Panc1 (cell line): ENCODE results near the gene CLK3. TPM values are rescaled to one million over a fixed set of nuclear protein-coding genes. Genes with fewer than 3 reads are reported as not detected.

Experiments used
- ATAC-seq: fragments of 200-7000 bp; cut with Tn5 transposase; 2 replicates; pipeline ENCODE4 v1.9.1; 2020; ENCODE audit warnings: mild to moderate bottlenecking, moderate library complexity
- BruUV-seq: library from RNA; stranded (reverse); fragments of 400-500 nt; replicated peaks from 2 replicates; lab custom pipeline; 2021; lab: Mats Ljungman, UMichigan
- CTCF ChIA-PET: fragments of 300-600 bp; sonication (Branson Sonifier 250); formaldehyde crosslinking; loops from one replicate; lab custom pipeline; 2022; ENCODE audit warnings: antibody characterized with exemption; lab: Charles Lee
- POLR2A ChIA-PET: fragments of 300-600 bp; sonication (Branson Sonifier 250); formaldehyde crosslinking; loops from one replicate; lab custom pipeline; 2022; ENCODE audit warnings: antibody characterized with exemption; lab: Charles Lee
- DNase-seq: peaks from one replicate; pipeline ENCODE4 v3.0.0-alpha.2; 2010; ENCODE audit warnings: low read depth, low spot score
- H3K27ac ChIP-seq: 2 replicates; pipeline ENCODE4 v1.5.1; 2011; ENCODE audit warnings: mild to moderate bottlenecking, low read length, inconsistent platforms
- H3K27me3 ChIP-seq: fragments of 200-500 bp; sonication (Bioruptor generic); 2 replicates; pipeline ENCODE4 v1.6.0; 2014; ENCODE audit warnings: low read length, inconsistent platforms; ENCODE audit not compliant: control insufficient read depth, insufficient read depth
- H3K36me3 ChIP-seq: fragments of 200-500 bp; sonication (Bioruptor generic); 2 replicates; pipeline ENCODE4 v1.5.1; 2014; ENCODE audit warnings: inconsistent platforms, mild to moderate bottlenecking, low read length, moderate library complexity; ENCODE audit not compliant: control insufficient read depth, insufficient read depth
- H3K4me1 ChIP-seq: 2 replicates; pipeline ENCODE4 v1.5.1; 2011; ENCODE audit warnings: inconsistent platforms, mild to moderate bottlenecking, low read length, moderate library complexity; ENCODE audit not compliant: control insufficient read depth, insufficient read depth
- H3K4me3 ChIP-seq, 2 experiments: 2 replicates each; pipeline ENCODE4 v1.5.1; 2011 to 2012; ENCODE audit warnings: low read depth in 2 of 2, low read length in 2 of 2, mild to moderate bottlenecking in 2 of 2, inconsistent platforms in 1 of 2, moderate library complexity in 1 of 2
- H3K9me3 ChIP-seq: fragments of 200-500 bp; sonication (Bioruptor generic); 2 replicates; pipeline ENCODE4 v1.5.1; 2014; ENCODE audit warnings: low read depth, mild to moderate bottlenecking, inconsistent platforms, low read length, moderate library complexity; ENCODE audit not compliant: control insufficient read depth, insufficient read depth
- CTCF ChIP-seq: fragments of 450-650 bp; IDR thresholded peaks from 2 replicates; pipeline ENCODE4 v1.5.1; 2017; ENCODE audit warnings: mild to moderate bottlenecking
- POLR2AphosphoS5 ChIP-seq: IDR thresholded peaks from 2 replicates; pipeline ENCODE4 v1.6.1; 2012; ENCODE audit warnings: mild to moderate bottlenecking, low read depth, low read length, moderate library complexity
- SIN3A ChIP-seq: IDR thresholded peaks from 2 replicates; pipeline ENCODE4 v1.6.1; 2012; ENCODE audit warnings: low read depth, mild to moderate bottlenecking, low read length, moderate library complexity, borderline replicate concordance; ENCODE audit not compliant: insufficient read depth
- TCF7L2 ChIP-seq: IDR thresholded peaks from 2 replicates; pipeline ENCODE4 v1.6.1; 2011; ENCODE audit warnings: mild to moderate bottlenecking, low read depth, low read length, inconsistent platforms
- in situ Hi-C: cut with HindIII; loops from 2 replicates; pipeline ENCODE4 v1.10.0; 2016; ENCODE audit warnings: low sequenced_read_pairs, low pct_unique_long_range_greater_than_20kb
- intact Hi-C: fragments of 100-400 bp; cut with micrococcal nuclease; formaldehyde crosslinking; loops from one replicate; pipeline ENCODE4 v1.10.0; 2022; ENCODE audit not compliant: unreplicated experiment
- total RNA-seq: library from RNA; stranded (reverse); gene quantifications from one replicate; pipeline ENCODE4 v1.2.1, GENCODE V29; 2021; ENCODE audit not compliant: unreplicated experiment
- TF ChIP-seq, protein P1 (sequence below), 2 experiments: IDR thresholded peaks; 2 replicates each; pipeline ENCODE4 v1.6.1; 2011 to 2012; ENCODE audit warnings: low read depth in 2 of 2, control low read depth in 1 of 2, low read length in 1 of 2, mild to moderate bottlenecking in 1 of 2, moderate library complexity in 1 of 2; ENCODE audit not compliant: insufficient read depth in 1 of 2

CLK3 gene
- total RNA-seq, 1 experiment from 2014 or later: 69.8 TPM

- in situ Hi-C loops: loop anchor here (25.0 kb wide), 1 partner anchor 116 kb away; no protein-coding TSS in a partner anchor
- Histone ChIP-seq H3K27ac (no peak overlapping the region), H3K4me3 (no peak overlapping the region), H3K9me3 (no peaks in the 10 kb centered on the region), H3K36me3 (no peaks in the 10 kb centered on the region), H3K27me3 (no peaks in the 10 kb centered on the region), H3K4me1 (no peaks in the 10 kb centered on the region; the same call in 1 of the 2 replicates)
- no peak for TF ChIP-seq POLR2AphosphoS5
- TF ChIP-seq CTCF: no peak
- intact Hi-C loops: no loop called here
- BruUV-seq: no TSS peak
- POLR2A ChIA-PET: no interaction called here
- ATAC-seq: no peak
- no peak for DNase-seq
- CTCF ChIA-PET: interaction anchor here (0.6 kb wide), 1 partner anchor 114 kb away, joined by 3 read pairs; no protein-coding TSS in a partner anchor
Measured at GRCh38 chr15:74646480-74646879, 30.8 kb downstream of the CLK3 start.

DNA sequence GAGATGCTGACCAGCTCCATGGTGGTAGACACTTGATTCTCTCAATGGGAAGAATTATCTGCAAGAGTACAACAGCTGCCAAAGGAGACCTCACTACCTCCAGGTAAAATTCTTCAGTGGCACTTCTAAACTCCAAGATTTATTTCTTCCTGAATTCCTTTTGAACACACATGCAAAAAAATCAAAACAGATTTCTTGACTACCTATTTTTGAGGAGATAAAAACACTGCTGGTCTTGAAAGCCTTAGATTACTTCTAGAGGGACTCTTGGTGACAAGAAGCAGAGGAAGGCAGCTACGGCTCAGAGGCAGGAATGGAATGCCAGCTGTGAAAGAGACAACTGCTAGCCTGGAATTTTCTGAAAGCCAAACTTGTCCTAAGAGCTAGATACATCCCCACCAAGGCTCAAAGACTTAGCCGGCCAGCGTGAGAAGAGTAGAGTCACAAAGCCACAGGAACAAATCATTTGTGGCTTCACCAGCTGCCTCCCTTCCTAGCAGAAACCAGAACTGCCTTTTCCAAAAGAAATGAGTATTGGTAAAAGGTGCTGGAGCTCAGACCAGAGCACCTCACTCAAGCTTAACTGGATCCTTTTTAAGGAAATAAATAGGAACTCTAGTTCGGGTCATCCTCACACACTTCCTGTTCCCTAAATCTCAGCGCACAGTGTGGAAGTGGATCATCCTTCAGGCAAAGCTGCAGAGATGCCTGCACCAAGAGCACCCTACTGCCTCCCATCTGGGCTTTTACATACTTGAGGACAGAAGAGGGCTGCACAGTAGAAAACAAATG, 32.6 kb downstream of the CLK3 start:
- Histone ChIP-seq H3K27ac (no peak overlapping the region), H3K4me3 (no peak overlapping the region), H3K4me1 (no peaks in the 10 kb centered on the region; the same call in 1 of the 2 replicates), H3K36me3 (no peaks in the 10 kb centered on the region), H3K27me3 (no peaks in the 10 kb centered on the region), H3K9me3 (no peaks in the 10 kb centered on the region)
- POLR2A ChIA-PET: no interaction called here
- ATAC-seq (no peak), DNase-seq (no peak)
- intact Hi-C loops (no loop called here), in situ Hi-C loops (loop anchor here (25.0 kb wide), 1 partner anchor 114 kb away; no protein-coding TSS in a partner anchor)
- BruUV-seq: no TSS peak
- CTCF ChIA-PET: no interaction called here
- no peak for TF ChIP-seq TCF7L2
- TF ChIP-seq, protein P1, sequence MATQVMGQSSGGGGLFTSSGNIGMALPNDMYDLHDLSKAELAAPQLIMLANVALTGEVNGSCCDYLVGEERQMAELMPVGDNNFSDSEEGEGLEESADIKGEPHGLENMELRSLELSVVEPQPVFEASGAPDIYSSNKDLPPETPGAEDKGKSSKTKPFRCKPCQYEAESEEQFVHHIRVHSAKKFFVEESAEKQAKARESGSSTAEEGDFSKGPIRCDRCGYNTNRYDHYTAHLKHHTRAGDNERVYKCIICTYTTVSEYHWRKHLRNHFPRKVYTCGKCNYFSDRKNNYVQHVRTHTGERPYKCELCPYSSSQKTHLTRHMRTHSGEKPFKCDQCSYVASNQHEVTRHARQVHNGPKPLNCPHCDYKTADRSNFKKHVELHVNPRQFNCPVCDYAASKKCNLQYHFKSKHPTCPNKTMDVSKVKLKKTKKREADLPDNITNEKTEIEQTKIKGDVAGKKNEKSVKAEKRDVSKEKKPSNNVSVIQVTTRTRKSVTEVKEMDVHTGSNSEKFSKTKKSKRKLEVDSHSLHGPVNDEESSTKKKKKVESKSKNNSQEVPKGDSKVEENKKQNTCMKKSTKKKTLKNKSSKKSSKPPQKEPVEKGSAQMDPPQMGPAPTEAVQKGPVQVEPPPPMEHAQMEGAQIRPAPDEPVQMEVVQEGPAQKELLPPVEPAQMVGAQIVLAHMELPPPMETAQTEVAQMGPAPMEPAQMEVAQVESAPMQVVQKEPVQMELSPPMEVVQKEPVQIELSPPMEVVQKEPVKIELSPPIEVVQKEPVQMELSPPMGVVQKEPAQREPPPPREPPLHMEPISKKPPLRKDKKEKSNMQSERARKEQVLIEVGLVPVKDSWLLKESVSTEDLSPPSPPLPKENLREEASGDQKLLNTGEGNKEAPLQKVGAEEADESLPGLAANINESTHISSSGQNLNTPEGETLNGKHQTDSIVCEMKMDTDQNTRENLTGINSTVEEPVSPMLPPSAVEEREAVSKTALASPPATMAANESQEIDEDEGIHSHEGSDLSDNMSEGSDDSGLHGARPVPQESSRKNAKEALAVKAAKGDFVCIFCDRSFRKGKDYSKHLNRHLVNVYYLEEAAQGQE (IDR thresholded peaks at IDR 0.05; ENCODE audit: insufficient read depth in 1 of 2, low read depth in 2 of 2, low read length in 1 of 2): no peak
- no peak for TF ChIP-seq SIN3A
- no peak for TF ChIP-seq POLR2AphosphoS5
- TF ChIP-seq CTCF: no peak
